GM19372 (cell line): Measurements from ENCODE around the gene PUM2.
"Not testable (repeated sequence)": the region's sequence is repeated elsewhere in the genome, so short reads cannot be mapped to it uniquely, and the experiment has no call there.

Source experiments
- ATAC-seq: cut with Tn5 transposase; IDR thresholded peaks from one replicate; pipeline ENCODE4 v1.9.1; 2021; ENCODE audit warnings: mild to moderate bottlenecking, low read depth, moderate library complexity; ENCODE audit not compliant: unreplicated experiment

PUM2 gene

DNA sequence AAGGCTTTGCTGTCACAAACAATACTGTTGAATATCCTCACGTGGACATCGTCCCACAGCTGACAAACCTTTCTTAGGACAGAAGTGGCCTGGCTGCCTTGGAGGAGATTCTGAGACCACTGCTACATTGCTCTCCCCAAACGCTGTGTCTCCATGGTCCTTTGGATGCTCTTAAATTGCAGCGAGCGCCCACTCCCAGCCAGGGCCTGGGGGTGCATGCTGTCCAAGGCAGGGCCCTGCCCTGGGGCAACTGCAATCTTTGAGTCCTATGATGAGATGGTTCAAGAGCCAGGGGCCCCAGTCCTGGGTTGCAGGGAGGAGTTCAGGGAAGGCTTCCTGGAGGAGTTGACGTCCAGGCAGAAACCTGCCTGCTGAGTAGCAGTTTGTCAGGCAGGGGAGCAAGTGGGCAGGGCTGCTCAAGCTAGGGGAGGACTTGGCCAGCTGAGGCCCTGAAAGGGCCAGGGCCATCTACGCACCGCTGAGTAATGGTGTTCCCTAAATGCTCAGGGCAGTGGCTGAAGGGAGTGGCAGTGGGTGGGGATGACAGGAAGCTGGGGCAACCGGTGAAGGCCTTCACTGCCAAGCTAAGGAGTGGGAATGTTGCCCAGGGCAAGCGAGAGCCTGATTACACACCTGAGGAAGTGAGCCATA is 114.9 kb downstream of the PUM2 start:
- ATAC-seq: no peak

DNA sequence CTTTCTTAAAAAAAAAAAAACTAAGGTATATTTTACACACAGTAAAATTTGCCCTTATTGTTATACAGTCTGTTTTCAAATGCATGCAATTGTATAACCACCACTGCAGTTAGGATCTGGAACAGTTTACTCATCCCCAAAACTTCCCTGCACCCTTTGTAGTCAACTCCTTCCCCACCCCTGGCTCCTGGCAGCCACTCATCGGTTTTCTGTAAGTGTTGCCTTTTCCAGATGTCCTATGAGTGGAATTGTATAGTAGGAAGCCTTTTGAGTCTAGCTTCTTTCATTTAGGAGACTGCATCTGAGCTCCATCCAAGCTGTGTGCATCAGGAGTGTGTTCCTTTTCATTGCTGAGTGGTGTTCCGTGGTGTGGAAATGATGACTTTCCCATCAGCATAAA is 116.0 kb downstream of the PUM2 start:
- ATAC-seq: not testable (repeated sequence)

DNA sequence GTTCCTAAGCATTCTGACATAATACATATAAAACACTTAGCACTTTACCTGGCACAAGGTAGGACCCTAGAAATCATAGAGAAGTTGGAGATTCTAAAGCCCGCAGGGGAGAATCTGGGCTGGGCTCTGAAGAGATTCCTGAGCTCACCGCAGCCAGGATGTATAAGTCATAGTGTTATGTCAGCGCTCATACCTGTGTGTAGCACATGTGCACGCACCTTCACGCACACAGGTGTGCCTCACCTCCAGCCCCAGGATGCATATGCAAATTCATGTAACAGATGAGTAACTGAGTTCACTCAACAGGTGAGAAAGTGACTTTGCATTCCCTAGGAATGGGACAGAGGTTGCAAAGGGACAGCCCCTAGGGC is 117.8 kb downstream of the PUM2 start:
- no peak for ATAC-seq

DNA sequence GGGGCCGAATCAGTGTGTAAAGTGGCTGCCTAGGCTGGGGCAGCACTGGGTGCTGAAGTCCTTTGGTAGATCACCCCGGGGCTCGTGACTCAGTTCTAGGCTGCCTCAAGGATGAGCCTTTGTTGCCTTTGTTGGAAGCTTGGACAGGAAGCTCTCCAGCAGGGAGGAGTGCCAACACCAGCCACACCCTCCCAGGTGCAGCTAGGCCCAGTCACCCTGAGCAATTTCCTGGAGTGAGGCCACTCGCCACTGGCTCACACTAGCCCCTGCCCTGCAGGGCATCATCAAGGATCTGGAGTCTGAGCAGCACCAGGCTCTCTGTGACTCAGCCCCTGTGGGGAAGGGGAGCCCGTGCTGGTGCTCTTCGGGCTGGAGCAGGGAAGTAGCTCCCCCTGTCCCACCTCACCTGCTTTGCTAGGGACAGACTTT is 119.0 kb downstream of the PUM2 start:
- no peak for ATAC-seq

DNA sequence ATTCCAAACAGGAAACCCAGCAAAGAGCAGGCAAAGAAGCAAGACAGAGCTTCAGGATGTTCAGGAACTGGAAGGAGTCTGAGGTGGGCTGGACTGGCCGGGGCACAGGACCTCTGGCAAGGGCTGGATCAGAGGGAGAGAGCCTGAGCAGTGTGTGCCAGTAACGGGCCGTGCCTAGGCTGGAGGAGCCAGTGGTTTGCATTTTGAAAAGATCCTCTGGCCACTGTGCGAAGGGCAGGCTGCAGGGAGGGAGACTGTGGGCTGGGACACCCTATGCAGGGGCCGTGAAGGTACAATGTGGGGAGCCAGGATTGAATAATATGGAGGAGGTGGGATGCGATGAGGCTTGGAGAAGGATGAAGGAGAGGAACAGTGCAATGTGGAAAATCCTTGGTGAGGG is 119.5 kb downstream of the PUM2 start:
- no peak for ATAC-seq

DNA sequence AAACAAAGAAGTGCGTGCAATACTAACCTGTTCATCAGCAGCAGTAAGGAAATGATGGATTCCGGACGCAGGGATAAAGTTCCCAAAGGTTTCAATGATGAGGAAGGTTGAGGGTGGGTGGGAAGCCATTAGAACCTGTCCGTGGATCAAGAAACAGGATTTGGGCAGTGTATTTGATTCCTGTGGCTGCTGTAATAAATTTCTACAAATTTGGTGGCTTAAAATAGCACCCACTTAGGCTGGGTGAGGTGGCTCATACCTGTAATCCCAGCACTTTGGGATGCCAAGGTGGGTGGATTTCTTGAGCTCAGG is 120.6 kb downstream of the PUM2 start:
- no peak for ATAC-seq

DNA sequence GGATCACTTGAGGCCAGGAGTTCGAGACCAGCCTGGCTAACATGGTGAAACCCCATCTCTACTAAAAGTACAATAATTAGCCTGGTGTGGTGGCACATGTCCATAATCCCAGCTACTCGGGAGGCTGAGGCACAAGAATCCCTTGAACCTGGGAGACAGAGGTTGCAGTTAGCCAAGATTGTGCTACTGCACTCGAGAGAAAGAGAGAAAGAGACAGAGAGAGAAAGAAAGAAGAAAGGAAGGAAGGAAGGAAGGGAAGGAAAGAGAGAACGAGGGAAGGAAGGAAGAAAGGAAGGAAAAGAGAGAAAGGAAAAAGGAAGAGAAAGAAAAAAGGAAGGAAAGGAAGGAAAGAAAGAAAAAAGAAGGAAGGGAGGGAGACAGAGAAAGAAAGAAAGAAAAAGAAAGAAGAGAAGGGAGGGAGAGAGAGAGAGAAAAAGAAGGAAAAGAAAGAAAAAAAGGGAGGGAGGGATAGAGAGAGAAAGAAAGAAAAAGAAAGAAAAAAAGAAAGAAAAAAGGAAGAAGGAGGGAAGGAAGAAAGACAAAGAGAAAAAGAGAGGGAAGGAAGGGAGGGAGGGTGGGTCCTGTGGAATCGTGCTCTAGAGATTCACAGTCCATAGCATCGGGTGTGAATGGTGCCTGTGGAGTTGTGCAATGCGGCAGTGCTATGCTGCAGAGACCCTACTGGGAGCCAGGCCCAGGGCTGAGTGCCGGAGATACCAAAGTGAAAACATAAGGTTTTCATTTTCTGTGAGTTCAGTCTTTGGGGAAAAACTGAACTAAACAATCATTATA is 121.1 kb downstream of the PUM2 start:
- ATAC-seq: no peak

DNA sequence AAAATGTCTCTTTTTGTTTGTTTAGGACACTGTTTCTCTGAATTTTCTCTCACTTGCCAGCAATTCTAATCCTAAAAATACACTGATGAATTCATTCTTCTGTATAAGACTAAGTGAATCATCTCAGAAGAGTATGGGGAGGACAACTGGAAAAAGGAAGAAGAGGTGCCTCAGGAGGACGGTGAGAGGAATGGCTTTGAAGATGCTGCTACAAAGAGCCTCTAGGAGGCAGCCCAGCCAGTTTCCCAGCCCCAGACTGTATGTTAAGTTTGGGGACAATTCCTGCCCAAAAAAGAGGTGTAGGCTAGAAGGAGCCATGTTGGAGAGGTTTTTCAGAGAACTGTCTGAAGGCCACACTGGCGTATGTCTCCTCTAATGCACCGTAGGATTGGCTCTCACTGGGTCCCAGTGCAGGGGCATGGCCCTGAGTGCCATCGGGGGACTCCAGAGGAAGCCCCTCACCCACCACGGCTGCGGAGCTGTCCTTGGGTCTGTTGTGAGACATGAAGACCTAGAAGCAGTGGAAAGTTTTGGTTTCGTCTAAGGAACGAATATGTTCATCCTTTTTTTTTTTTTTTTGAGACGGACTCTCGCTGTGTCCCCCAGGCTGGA is 122.6 kb downstream of the PUM2 start:
- ATAC-seq: no peak

DNA sequence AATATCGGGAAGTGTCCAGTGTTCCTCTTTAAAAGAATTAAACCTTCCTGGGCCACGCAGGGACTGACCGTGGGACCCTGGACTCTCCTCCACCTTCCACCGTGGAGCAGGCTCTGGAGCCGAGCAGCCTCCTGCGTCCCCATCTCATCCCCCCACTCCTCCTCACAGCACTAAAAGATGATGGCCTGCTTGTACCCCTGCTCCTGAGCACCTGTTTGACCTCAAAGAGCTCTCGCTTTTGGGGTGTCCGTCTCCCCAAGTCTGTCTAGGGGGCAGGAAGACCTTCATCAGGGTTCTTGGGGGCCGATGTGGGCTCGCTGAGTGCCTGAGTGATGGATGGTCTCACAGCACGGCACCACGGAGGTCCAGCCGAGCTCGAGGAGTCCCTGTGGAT is 124.5 kb downstream of the PUM2 start:
- no peak for ATAC-seq

DNA sequence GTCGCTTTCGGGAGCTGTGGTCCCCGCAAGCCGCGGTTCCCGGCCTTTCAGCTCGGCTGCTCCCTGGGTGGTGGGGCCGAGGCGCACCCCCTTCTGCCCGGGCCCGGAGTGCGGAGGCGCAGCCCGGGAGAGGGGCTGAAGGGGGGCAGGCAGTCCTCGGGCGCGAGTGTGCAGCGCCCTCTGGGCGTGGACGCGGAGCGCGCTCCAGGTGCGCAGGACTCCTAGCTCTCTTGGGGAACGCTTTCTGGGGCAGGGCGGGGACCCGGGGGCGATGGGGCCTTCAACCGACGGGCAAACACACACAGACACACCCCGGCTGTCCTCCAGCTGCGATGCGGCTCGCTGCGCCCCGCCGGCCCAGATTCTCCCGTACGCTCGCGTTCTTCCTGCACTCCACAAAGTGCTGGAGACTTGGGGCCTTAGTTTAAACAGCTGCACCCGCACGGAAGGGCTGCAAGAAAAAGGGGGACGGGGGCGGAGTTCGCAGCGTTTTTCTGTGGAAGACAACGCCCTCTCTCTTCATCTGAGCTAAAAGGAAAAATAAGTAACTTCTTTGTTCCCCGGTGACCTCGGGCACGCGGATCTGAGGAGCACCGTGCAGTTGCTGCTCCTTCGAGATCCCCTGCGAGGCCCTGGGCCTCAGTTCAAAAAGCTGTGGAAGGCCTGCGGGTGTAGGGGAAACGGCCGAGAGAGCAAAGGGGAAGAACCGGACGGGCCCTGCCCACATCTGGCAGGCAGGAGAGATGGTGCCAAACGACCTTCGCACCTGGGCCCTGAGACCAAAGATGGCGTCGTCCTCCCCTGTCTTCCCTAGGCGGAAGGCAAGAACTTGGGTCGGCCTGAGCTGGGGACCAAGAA is 125.1 kb downstream of the PUM2 start:
- peak; percentile 62 for ATAC-seq

DNA sequence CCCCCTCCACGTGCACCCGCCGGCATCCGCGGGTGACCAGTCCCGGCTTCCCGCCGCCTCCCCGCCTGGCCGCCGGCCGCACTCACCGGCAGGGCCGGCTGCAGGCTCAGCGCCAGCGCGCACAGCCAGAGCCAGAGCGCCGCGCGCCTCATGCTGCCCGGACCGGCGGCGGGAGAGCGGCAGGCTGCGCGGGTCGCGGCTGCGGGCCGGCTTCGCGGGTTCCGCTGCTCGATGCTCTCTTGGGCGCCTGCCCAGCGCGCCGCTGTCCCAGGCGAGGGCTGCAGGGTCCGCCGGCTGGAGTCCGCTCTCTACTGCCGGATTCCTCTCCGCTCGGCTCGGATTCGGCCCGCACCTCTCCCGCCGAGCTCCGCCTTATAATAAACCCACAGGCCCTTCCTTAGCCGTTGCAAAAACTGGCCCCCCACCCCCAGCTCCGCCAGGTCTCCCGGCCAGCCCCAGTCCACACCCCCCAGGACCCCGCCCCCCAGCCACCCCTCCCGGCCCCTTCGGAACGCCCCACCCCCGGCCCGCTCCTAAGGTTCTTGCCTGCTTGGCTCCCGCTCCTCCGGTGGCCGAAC is 125.8 kb downstream of the PUM2 start, which contains the start of gene SDC1:
Gene SDC1, minus strand, starts transcription at position 415 of the 578 bp plus-strand sequence. Its CDS starts 263 bp downstream, at position 152.
- peak; percentile 25 for ATAC-seq

DNA sequence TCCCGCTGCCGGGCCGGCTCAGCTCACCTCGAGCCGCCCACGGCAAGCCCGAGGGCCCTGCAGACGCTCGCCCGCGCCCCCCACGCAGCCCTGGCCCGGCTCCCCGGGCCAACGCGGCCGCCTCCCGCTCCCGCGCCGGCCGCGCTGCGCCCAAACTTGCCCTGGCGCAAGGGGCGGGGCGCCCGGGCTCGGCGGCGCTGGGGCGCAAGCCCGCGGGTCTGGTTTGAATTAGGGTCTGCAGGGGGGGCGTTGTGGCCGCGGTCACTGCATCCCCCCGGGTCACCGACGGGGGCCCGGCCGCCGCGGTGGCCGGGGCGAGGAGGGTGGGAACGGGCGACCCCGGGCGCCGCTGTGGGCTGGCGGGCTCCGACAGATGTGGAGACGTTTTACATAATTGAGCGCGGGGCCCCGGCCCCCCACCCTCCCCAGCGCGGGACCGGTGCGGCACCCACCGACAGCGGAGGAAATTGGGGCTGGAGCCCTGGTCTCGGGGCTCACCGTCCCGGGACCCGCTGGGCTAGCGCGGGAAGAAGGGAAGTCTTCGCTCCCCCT is 126.4 kb downstream of the PUM2 start:
- peak; percentile 27 for ATAC-seq

DNA sequence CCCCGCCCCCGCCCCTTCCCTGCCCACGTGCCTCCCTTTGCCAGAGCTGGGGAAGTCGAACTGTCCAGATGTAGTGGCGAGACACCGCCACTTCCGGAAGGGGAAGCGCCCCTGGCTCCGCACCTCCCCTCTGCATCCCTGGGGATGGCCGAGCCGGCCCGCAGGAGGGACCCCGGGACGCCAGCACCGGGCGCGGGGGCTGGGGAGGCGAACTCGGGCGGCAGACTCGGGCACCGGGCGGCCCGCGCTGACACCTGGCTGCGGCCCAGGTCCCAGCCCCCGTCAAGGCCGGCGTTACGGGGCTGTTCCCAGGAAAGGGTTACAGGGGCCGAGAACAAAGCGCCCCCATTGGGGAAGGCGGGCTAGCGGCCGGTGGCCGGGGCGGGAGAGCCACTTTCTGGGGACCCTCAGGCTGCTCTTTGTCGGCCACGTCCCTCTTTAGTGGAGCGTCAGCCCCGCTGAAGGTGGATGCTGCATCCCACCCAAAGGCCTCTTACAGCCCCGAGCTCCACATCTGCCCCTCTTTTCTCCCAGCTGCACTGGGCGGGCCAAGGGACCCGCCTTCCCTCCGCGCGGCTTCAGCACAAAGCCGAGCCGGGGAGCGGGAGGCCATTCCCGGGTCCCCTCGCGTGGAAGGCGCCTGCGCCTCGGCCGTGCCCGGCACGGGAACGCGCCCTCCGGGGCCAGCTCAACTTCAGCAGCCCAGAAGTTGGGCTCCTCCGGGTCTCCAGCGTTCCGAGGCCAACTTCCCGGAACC is 127.1 kb downstream of the PUM2 start:
- ATAC-seq: peak; percentile 26

DNA sequence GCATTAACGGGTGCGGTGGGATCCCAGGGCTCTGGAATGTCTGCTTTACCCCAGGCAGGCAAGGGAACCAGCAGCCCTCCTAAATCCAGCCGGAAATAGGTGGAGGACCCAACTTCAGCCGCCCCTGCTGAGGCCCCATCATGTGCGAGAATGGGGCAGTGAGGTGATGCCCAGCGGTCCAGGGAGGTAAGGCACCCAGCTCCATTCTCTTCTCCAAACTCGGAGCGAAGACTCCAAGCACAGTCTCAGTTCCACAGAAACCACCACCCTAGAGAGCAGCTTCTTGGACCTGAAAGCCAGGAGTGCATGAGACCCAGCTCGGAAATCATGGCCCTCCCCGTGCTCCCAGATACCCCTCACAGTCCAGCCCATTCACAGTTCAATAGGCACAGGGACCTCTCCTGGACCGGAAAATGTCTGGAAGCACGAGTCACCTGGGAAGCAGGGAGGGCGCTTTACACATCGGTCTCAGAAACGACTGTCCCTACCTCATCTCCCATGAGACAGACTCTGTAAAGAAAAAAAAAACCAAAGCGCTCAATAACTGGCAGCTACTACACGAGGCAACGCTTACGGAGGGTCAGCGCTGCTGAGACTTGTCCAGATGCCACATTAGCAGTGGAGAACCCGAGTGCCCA is 127.8 kb downstream of the PUM2 start:
- ATAC-seq: no peak

DNA sequence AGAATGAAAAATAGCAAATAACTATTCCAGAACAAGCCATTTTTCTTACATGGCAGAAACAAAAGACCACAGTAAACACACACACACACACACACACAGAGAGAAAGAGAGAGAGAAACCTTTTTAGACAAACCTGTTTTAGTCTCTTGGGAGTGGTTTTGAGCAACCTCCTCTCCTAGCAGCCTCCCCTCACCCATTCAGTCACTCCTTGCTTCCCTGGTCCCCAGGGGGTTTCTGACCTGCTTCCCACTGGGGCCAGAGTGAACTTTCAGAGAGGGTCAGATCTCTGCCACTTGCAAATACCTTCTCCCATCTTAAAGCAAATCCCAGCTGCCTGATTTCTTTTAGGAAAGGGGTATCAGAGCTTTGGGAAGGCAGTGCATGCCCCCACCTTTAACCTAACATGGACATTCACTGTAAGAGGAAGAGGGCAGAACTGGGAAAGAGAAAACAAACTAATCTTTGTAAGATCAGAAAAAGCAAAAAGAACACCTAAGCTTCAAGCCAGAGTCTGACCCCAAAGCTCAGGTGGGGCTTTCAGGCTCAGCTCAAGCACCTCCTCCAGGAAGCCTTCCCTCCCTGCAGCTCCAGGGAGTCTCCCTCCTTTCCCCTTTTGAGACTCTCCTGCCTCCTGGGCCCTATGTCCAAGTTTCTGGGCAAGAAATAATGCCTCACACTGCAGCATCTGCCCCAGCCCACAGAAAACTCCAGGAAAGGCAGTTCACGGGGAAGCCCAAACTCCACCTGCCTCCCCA is 128.5 kb downstream of the PUM2 start:
- ATAC-seq: no peak

DNA sequence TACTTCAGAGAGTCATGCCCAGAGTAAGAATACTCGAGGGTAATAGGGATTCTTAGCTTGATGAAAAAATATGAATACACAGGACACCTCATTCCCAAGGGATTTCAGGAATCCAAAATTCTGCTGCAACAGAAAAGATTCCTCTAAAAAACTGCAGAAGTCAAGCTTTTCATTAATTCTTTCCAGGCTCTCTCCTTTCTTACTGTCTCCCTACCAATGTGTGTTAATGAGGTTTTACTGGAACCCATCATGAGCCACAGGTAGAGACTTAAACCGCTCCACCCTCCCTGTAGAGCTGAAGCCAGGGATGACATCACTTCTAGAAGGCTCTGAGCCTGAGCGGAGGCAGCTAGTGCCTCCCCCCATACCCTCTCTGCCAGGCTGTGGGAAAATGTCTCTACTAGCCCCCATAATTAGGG is 129.1 kb downstream of the PUM2 start:
- no peak for ATAC-seq

DNA sequence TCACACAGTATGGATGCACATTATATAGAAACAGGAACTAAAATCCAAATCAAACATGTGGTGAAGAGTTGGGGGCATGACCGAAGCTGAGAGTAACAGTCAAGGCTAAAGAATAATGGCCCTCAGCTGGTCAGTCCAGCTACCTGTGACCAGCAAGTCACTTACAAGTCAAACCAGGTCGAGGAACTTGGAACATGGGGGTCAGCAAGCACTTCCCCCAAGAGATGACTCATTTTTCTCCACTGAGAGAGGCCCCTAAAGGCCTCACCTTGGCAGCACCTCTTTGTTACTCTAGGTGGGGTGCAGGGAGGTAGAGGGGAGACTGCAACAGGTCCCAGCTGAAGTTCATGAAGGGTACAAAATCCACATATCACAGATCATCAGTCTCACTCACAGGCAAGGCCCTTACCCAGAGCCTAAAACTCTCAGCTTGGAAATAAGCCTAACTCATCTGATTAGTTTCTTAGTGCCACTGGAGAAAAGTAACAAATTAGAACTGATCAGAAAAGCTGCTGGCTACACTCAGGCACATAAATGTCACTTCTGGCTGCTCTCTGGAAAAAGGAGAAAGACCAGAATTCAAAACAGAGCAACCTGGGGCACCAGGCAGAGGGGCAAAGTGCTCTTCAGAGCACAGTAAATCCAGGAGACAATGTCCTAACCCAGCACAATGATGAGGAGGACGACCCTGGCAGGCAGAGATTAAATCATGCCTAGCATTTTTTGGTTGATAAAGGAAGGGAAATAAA is 129.7 kb downstream of the PUM2 start:
- no peak for ATAC-seq
